Suprapubic skin (tissue), 3 donors: ENCODE data around the gene PCDH12.

ENCODE experiments used
- POLR2A ChIP-seq, 2 donors: fragments of 450-650 bp; IDR thresholded peaks; one replicate each; pipeline ENCODE4 v1.6.1; 2017; ENCODE audit warnings: antibody characterized with exemption in 2 of 2, mild to moderate bottlenecking in 2 of 2, moderate library complexity in 2 of 2
- TF ChIP-seq, protein P1 (sequence below), 2 donors: fragments of 200-600 bp in 1 of 2; fragments of 450-650 bp in 1 of 2; sonication (generic) in 1 of 2; IDR thresholded peaks; one replicate each; pipeline ENCODE4 v1.5.1; 2016 to 2019; ENCODE audit warnings: antibody characterized with exemption in 2 of 2, mild to moderate bottlenecking in 1 of 2, moderate library complexity in 1 of 2

DNA sequence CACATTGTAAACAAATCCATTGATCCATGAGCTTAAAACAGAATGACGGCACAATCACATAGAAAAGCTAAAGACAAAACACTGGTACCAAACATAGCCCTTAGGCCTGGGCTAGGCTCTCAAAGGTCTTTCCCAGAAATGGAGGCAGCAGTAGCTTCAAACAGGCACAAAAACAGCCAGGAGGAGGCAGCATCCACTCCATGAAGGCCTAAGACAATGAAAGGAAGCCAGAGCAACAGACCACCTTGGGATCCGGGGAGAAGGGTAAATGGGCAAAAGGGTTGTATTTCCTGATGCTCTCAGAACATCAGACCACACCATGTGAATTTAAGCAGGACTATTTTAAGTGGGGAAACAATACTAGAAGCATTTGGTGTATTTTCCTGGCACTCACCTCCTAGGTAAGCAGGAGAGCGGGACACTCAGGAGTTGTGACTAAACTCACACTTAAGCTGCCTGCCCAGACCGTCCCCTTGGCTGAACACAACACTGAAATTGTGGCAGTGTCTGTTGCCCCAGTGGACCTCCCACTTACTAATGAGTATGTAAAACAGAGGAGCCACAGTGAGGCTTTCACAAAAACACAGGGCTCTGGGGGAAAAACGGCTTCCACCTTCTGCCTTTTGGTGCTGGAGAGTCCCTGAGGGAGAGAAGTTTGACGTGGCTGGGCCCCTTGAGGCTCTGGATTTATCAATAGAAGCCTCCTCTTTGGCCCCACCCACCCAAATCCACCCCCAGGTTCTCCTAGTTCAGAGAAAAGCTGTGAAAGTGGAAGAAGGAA lies 42.9 kb upstream of the PCDH12 start:
- no peak for TF ChIP-seq POLR2A (IDR thresholded peaks at IDR 0.05)
- TF ChIP-seq, protein P1, sequence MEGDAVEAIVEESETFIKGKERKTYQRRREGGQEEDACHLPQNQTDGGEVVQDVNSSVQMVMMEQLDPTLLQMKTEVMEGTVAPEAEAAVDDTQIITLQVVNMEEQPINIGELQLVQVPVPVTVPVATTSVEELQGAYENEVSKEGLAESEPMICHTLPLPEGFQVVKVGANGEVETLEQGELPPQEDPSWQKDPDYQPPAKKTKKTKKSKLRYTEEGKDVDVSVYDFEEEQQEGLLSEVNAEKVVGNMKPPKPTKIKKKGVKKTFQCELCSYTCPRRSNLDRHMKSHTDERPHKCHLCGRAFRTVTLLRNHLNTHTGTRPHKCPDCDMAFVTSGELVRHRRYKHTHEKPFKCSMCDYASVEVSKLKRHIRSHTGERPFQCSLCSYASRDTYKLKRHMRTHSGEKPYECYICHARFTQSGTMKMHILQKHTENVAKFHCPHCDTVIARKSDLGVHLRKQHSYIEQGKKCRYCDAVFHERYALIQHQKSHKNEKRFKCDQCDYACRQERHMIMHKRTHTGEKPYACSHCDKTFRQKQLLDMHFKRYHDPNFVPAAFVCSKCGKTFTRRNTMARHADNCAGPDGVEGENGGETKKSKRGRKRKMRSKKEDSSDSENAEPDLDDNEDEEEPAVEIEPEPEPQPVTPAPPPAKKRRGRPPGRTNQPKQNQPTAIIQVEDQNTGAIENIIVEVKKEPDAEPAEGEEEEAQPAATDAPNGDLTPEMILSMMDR (IDR thresholded peaks at IDR 0.05), result no peak
